Fibroblast of skin of scalp (primary cell): ENCODE measurements around the gene SEPTIN1.
A peak's percentile ranks its signal among the peaks of the same experiment; 100 is the strongest.
"Not testable (repeated sequence)": the region's sequence is repeated elsewhere in the genome, so short reads cannot be mapped to it uniquely, and the experiment has no call there.

Experiments
- DNase-seq: peaks from one replicate; pipeline ENCODE4 v3.0.0-alpha.2; 2013

Gene SEPTIN1

DNA sequence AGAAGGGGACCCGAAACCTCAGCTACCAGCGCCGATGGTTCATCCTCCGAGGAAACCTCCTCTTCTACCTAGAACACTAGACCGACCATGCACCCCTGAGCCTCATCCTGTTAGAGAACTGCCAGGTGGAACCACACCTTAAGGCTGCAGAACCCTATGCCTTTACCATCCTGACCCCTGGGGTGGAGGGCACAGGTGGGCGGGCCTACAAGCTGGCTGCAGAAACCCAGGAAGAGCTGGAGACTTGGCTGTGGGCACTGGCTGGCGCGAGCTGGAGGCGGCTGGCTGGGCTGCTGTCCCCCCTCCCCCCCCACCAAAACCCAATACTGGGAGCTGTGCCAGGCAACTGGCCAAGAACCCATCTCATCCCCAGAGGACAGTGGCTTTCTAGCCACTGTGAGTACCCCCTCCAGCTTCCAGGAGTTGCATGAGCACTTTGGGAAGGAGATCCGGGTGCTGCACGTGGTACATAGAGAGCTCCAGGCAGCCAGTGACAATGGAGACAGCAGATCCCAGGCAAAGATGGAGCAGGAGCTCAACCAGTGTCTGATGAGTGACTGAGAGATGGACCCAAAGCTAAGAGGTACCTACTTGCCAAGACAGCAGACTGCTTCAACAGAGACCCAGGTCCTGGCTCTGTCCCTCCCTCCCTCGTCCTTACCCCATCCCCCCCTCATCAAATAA lies 25.8 kb downstream of the SEPTIN1 start:
- DNase-seq: no peak

DNA sequence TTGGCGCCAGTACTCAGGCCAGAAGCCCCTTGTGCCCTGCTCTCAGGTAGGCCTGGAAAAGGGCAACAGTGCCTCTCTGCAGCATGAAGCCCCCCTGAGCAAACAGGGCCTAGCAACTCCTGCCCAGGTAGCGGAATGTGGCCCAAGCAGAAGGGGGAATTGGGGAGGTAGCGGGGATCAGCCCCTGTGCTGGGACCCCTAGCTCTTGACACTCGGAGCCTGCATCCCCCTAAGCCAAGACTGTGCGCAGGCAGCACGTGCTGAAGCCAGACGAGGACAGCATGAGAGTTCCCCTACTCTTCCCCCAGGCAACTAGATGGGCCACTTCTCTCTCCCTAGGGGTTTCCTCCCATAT lies 26.4 kb downstream of the SEPTIN1 start:
- no peak for DNase-seq

DNA sequence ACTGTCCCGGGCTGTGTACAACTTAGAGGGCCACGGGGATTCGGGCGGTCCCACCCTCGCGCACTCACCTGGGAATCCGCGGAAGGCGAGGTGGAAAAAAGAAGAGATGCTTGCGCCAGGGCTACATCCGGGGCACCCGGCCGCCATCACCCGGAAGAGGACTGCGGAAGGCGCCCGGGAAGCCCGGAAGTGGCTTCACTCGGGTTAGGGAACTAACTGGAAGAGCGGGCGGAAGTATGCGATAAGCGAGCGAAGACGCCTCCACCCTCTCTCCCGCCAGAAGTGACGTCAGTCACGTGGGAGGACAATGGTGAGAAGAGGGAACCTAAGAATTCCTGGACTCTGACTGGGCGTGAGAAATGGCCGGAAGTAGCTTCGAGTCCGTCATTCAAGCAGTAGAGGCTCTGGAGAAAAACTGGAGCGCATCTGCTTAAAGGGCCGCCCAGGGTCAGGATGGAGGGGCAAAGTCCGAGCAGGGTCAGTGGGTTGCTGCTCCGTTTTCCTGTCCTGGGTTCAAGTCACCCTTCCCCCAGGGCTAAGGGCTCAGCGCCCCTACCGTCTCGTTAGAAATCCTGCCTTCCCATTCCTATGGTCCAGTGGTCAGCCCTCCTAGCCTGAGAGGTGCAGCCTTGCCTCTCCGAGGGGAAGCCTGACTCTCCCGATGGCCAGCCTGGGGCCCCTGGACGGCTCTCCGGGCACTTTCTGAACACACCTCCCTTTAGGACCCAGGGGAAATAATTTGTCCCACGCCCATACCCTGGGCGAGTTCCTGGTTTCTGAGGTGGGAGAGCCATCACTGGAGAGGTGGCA lies 27.0 kb downstream of the SEPTIN1 start, which contains the start of gene CD2BP2:
Gene CD2BP2 (minus strand): TSS at position 165 of the 810 bp plus-strand sequence. CDS start 627 bp downstream, outside the sequence.
- peak; percentile 100 for DNase-seq

DNA sequence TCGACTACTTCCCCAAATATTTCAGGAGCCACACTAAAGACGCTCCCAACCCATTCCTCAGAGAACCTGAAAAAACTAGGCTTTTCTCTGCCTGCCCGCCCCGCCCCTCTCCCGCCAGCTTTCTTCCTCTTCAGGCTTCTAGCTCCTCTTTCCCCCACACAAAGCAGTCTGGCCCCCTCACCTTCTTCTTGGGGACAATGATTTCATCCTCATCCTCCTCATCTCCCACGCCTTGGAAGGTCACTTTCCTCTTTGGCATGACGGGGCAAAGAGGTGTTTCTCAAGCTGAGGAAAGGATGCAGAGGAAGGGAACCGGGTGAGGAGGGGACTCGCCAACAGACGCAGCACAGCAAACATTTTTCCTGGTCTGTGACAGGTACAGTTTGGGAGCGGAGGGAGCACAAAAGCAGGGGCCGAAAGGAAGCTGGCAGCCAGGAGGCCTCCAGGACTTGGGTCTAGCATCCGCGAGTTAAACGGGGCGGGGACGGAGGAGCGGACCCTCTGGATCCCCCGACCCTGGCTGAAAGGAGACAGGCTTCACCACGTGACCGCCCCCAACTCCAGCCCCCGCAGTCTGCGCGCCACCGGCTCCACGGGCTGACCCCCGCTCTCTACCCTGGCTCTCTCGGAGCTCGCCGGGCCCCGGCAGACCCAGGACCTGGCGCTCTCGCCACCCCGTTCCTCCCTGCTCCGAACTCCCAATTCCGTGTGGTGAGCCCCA lies 27.8 kb downstream of the SEPTIN1 start:
- DNase-seq: no peak

DNA sequence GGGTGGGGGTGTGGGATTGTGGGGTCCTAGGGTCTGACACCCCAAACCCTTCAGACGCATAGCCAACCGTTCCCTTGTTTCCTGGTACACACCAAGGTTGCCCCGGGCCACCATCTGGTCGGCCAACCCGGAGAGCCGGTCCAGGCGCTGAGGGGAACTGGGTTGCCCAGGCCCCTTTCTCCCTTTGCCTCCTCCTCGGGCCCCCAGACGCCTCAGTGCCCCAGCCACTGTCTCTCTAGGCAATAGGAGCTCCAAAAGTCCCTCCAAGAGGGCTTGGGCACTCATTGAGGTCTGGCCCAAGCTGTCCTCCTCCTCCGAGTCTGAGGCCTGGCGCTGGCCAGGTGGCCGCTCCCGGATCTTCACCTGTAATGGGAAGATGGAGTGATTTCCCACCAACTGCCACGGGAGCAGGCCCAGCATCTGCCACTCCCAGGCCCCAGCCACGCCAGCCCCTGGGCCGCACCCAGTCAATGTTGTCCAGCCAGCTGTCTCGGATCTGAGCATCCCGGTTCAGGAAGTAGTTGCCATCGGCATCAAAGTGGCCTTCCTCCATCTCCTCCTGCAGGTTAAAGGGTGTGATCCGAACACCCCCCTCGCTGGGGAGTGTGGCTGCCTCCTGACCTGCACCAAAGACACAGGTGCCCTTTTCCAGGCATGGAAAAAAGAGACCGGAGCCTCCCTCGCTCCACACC lies 28.8 kb downstream of the SEPTIN1 start:
- DNase-seq: no peak

DNA sequence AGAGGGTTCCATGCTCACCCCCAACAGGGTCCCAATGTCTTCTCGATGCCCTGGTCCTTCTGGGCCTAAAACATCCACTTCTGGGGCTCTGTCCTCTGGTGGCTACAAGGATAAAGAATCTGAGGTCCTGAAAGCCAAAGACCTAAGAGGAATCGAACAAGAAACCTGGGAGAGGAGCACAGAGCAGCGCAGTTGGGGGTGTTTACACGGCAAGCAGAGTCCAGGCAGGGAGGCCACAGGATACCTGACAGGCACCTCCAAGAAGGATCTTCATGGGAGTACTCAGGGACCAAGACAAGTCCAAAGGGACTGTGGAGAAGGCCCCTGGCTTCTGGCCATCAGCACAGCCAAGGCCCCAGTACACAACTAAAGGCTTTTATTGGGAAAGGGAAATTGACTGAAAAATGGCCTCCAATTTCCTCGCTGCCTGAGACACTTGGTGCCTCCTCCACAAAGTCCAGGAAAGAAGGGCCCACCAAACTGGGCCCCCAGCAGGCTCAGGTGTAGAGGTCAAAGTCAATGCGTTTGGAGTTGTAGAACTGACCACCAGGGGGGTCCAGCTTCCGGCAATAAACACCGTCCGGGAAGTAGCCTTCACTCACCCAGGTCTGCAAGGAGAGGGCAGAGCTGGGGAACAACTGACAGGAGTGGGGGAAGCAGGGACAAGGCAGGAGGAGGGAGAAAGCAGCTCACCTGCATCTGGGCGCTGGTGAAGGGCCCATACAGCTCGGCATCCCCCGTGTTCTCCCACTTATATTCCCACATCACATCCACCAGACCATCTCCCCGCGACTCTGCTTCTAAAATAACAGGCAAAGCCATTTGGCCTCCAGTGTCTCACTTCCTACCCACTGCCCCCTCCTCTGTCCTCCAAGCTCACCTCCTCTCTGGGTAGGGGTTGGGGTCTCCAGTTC lies 29.6 kb downstream of the SEPTIN1 start:
- no peak for DNase-seq

DNA sequence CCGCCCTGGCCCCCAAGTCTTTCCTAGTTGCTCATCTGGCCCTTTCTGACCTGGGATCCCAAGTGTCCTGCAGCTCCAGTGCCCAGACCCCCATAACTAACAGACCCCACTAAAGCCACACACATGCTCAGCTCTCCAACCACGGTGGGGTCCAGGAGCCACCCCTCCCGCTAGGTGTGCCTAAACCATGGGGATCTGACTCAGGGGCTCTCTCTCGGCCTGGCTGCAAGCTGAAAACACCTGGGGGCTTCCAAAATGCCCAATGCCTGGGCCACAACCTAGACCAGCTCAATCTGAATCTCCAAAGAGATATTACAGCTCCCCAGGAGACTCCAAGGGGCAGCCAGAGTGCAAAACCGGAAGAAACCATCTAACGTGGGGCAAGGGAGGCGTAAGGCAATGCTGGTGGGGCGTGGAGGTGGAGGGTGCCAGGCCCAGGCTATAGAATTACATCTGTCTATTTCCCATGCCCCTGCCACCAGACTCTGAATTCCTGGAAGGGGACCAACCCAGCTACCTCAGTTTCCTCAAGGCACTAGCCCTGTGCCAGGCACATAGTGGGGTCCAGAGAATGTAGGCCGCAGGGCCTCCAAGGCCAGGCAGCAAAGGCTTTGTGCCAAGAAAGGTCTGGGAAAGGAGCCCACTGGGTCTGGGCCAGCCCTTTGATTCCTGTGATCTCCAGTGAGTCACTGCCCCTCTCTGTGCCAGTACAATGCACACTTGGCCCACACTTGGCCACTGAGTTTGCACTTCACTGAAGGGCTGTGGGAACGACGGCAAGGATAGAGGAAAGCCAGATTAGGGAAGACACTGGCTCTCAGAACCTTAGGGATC lies 30.6 kb downstream of the SEPTIN1 start:
- peak; percentile 42 for DNase-seq

DNA sequence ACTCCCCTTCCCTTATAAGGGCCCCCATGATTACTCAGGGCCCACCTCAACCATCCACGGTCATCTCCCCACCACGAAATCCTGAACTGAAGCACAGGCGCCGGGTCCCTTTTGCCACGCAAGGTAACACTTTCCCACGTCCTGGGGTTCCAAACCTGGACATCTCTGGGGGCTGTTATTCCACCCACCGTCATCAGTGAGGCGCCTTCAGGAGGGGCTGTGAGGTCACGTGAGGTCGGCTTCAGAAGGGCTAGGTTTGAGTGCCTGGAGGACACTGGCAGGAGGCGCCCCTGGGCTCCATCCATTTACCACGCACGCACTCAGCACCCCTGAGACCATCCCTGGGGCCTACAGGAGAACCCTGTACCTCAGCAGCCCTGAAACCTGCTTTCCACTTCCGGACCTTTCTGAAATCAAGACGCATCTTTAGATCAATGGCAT lies 31.3 kb downstream of the SEPTIN1 start:
- no peak for DNase-seq

DNA sequence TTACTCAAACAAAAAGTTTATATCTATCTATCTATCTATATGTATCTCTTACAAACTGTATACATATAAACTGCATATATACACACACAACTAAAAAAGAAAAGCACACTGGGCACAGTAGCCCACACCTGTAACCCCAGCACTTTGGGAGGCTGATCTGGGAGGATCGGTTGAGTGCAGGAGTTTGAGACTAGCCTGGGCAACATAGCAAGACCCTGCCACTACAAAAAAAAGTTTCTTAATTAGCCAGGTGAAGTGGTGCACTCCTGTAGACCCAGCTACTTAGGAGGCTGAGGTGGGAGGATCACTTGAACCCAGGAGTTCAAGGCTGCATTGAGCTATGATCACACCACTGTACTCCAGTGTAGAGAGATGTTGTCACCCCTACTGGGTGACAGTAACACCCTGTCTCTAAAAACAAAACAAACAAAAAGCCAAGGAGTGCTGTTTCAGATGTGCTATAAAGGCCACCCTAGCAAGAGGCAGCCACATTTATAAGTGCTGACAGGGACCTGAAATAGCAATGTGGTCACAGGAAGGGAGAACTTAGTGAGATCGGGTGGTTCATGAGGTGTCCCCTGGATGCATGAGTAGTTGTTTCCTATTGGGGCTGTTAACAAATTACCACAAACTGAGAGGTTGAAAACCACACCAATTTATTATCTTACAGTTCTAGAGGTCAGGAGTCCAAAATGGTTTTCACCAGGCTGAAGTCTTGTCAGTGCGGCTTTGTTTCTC lies 32.1 kb downstream of the SEPTIN1 start:
- no peak for DNase-seq

DNA sequence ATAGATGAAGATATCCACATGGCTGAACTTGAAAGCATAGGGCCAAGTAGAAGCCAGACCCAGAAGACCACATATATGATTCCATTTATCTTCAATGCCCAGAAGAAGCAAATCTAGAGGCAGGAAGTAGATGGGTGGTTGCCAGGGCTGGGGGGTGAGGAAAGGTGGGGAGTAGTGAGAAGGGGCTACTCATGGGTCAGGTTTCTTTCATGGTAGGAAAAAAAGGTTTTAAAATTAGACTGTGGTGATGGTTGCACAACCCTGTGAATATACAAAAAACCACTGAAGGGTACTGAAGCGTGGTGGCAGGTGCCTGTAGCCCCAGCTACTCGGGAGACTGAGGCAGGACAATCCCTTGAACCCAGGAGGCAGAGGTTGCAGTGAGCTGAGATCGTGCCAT lies 32.7 kb downstream of the SEPTIN1 start:
- no peak for DNase-seq

DNA sequence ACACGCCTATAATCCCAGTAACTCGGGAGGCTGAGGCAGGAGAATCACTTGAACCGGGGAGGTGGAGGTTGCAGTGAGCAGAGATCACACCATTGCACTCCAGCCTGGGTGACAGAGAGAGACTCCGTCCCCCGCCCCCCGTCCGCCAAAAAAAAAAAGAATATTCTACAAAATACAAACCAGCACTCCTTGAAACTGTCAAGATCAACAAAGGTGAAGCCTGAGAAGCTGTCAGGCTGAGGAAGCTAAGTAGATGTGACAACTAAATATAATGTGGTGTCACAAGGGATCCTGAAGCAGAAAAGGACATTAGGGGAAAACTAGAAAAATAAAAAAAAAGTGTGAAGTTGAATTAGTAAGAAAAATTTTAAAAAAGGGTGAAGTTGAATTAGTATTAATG lies 33.4 kb downstream of the SEPTIN1 start:
- no peak for DNase-seq

DNA sequence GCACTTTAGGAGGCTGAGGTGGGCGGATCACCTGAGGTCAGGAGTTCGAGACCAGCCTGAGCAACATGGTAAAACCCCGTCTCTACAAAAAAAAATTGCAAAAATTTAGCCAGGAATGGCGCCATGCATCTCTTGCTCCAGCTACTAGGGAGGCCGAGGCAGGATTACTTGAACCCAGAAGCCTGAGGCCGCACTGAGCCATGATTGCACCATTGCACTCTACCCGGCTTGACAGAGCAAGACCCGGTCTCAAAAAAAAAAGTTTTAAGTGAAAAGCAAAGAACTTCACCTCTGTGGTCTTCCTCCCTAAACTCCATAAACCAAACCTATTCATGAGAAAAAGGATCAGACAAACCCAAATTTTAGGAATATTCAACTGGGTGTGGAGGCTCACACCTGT lies 34.2 kb downstream of the SEPTIN1 start:
- DNase-seq: no peak

DNA sequence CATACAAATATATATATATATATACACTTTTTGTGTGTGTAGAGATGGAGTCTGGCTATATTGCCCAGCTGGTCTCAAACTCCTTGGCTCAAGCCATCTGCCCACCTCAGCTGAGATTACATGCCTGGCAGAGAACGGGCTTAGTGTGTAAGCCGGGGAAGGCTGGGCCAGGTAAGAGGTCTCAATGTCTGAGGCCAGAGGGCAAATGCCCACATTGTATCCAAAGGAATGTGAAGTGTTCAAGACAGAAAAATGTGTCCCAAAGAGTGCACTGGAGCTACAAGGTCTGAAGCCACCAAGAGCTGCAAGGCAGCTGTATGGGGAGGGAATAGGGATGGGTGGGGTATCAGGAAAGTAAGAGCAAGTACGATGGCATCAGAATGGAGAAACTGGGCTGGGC lies 36.1 kb downstream of the SEPTIN1 start:
- DNase-seq: no peak

DNA sequence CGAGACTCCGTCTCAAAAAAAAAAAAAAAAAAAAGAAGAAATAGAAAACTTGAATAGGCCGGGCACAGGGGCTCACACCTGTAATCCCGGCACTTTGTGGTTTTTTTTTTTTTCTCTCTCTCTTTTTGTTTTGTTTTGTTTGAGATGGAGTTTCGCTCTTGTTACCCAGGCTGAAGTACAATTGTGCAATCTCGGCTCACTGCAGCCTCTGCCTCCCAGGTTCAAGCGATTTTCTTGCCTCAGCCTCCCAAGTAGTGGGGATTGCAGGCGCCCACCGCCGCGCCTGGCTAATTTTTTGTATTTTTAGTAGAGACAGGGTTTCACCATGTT lies 38.9 kb downstream of the SEPTIN1 start:
- DNase-seq: not testable (repeated sequence)

DNA sequence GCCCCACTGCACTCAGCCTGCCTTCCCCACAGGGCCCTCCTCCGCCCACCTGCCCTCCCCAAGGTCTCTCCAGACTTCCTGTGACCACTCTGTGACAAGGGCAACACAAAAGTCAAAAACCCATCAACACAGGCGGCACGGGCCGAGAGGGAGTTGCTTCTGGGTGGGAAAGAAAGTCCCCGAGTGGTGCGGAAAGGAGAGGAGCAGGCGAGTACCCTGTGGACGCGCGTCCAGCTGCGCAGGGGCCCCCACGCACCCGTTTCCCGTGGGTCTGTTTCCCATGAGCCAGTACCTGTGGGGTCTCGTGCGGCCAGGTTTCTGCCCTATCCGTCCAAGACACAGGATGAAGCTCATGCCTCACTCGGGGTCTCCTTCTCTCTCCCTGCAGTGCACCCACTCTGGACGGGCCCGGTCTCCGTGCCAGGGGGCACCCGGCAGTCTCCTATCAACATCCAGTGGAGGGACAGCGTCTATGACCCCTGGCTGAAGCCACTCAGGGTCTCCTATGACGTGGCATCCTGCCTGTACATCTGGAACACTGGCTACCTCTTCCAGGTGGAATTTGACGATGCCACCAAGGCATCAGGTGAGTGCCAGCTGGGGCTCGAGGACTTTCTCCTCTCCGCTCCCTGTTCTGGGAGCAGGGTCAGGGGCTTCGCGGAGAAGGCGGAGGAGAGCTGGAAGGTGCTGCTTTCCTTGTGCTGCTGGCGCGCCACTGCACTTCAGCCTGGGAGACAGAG lies 39.4 kb downstream of the SEPTIN1 start:
- no peak for DNase-seq

DNA sequence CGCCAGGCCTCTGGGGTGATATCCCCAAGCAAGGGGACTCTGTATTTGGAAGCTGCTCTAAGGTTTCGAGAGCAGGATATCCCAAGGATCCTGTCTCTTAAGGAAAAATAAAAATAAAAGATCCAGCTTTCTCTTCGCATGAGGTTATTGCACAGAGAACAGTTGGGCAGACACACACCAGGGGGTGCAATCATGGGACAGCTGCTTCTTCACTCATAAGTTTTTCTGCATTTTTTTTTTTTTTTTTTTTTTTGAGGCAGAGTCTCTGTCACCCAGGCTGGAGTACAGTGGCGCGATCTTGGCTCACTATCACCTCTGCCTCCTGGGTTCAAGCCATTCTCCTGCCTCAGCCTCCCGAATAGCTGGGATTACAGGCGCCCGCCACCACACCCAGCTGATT lies 40.4 kb downstream of the SEPTIN1 start:
- DNase-seq: not testable (repeated sequence)

DNA sequence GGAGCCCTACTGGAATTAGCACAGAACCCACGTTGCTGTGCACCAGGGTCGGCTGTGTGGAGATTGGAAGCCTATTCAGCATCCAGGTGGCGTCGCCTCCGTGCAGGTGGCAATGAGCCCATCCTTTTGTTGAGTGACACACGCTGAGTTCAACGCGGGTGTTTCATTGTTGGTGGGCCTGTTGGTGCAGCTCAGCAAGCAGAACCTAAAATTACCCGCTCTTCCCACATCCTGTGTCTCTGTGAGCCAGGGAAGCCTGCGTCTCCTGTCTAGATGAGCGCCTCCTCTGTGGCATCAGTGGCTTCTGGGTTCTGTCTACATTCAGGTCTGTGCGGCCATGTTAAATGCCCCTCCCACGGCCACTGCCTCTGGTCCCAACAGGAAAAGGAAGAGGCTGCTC lies 41.7 kb downstream of the SEPTIN1 start:
- DNase-seq: no peak

DNA sequence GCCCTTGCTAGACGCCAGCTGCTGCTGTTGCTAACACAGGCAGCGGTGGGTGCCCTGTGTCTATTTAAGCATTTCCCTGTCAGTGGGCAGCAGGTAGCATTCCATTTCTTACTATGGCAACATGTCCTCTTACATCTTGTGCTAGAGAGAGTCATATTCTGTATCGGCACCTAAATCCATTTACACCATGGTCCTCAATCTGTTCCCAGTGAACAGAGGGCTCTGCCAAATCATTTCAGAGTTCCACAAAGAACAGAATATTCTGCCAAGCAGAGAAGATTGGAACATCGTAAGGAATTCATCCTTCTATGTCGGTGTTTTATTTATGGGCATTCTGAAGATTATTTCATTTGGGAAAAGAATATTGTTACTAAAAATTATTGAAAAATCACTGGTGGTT lies 43.6 kb downstream of the SEPTIN1 start:
- DNase-seq: not testable (repeated sequence)

DNA sequence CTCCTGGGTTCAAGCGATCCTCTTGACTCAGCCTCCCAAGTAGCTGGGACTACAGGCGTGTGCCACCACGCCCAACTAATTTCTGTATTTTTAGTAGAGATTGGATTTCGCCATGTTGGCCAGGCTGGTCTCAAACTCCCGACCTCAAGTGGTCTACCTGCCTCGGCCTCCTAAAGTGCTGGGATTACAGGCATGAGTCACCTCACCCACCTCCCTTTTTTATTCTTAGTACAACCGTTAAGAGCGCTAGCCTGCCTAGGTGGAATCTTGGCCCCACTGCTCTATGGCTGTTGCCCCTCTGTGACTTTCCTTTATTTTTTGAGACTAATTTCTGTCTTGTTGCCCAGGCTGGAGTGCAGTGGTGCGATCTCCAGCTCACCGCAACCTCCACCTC lies 44.4 kb downstream of the SEPTIN1 start:
- not testable (repeated sequence) for DNase-seq
